Caco-2 (cell line): Measurements from ENCODE around the gene CIB2. TPM values are rescaled to one million over a fixed set of nuclear protein-coding genes. Genes with fewer than 3 reads are reported as not detected.

Experiments
- BruUV-seq: library from RNA; stranded (reverse); fragments of 400-500 nt; replicated peaks from 2 replicates; lab custom pipeline; 2021; lab: Mats Ljungman, UMichigan
- CTCF ChIA-PET: fragments of 300-600 bp; sonication (Branson Sonifier 250); formaldehyde crosslinking; loops from one replicate; lab custom pipeline; 2022; ENCODE audit warnings: antibody characterized with exemption; lab: Charles Lee
- POLR2A ChIA-PET: fragments of 300-600 bp; sonication (Branson Sonifier 250); formaldehyde crosslinking; loops from one replicate; lab custom pipeline; 2022; ENCODE audit warnings: antibody characterized with exemption; lab: Charles Lee
- DNase-seq, 2 experiments: peaks; one replicate each; pipeline versions ENCODE4 v3.0.0 to v3.0.0-alpha.2; 2020 to 2022
- H3K27me3 ChIP-seq: replicated peaks from 2 replicates; pipeline ENCODE4 v1.6.0; 2011; ENCODE audit warnings: low read length; ENCODE audit not compliant: control insufficient read depth, insufficient read depth
- H3K36me3 ChIP-seq: 2 replicates; pipeline ENCODE4 v1.5.1; 2011; ENCODE audit warnings: low read length; ENCODE audit not compliant: control insufficient read depth, insufficient read depth
- H3K4me1 ChIP-seq: fragments of 250-450 bp; sonication (Bioruptor Pico); 2 replicates; pipeline ENCODE4 v1.5.1; 2020; ENCODE audit warnings: mild to moderate bottlenecking
- H3K4me3 ChIP-seq: 2 replicates; pipeline ENCODE4 v1.5.1; 2011; ENCODE audit warnings: low read depth, mild to moderate bottlenecking, control low read depth, low read length
- H3K9me3 ChIP-seq: fragments of 250-450 bp; sonication (Bioruptor Pico); 2 replicates; pipeline ENCODE4 v1.5.1; 2020; ENCODE audit warnings: mild to moderate bottlenecking, moderate library complexity
- H3K27ac Mint-ChIP-seq: one replicate; pipeline ENCODE4 v1.8.0; 2022; ENCODE audit warnings: mixed read lengths; ENCODE audit not compliant: unreplicated experiment
- H3K27me3 Mint-ChIP-seq: one replicate; pipeline ENCODE4 v1.8.0; 2022; ENCODE audit warnings: mixed read lengths; ENCODE audit not compliant: insufficient read depth, unreplicated experiment
- H3K36me3 Mint-ChIP-seq: one replicate; pipeline ENCODE4 v1.8.0; 2022; ENCODE audit warnings: mild to moderate bottlenecking, mixed read lengths; ENCODE audit not compliant: insufficient read depth, unreplicated experiment
- H3K4me1 Mint-ChIP-seq: one replicate; pipeline ENCODE4 v1.8.0; 2022; ENCODE audit warnings: low read depth, mixed read lengths; ENCODE audit not compliant: unreplicated experiment
- H3K4me3 Mint-ChIP-seq: one replicate; pipeline ENCODE4 v1.8.0; 2022; ENCODE audit warnings: mild to moderate bottlenecking, moderate library complexity, mixed read lengths; ENCODE audit not compliant: unreplicated experiment
- H3K9me3 Mint-ChIP-seq: one replicate; pipeline ENCODE4 v1.8.0; 2022; ENCODE audit warnings: mixed read lengths; ENCODE audit not compliant: unreplicated experiment
- intact Hi-C: fragments of 100-400 bp; cut with micrococcal nuclease; formaldehyde crosslinking; loops from one replicate; pipeline ENCODE4 v1.10.0; 2022; ENCODE audit not compliant: unreplicated experiment
- total RNA-seq: library from RNA; stranded (reverse); gene quantifications from 2 replicates; pipeline ENCODE4 v1.2.3, GENCODE V29; 2022
- TF ChIP-seq, protein P1 (sequence below), 2 experiments: fragments of 200-600 bp in 1 of 2; IDR thresholded peaks; 1 replicate in 1 of 2; 2 replicates in 1 of 2; pipeline versions ENCODE4 v1.5.1 to v1.8.0; 2011 to 2022; ENCODE audit warnings: antibody characterized with exemption in 1 of 2, control low read depth in 1 of 2, inconsistent platforms in 1 of 2, low read depth in 1 of 2, low read length in 1 of 2, mild to moderate bottlenecking in 1 of 2, moderate library complexity in 1 of 2; ENCODE audit not compliant: insufficient read depth in 1 of 2, severe bottlenecking in 1 of 2, unreplicated experiment in 1 of 2

Gene CIB2
- total RNA-seq, 1 experiment from 2014 or later, result 0.75 TPM

DNA sequence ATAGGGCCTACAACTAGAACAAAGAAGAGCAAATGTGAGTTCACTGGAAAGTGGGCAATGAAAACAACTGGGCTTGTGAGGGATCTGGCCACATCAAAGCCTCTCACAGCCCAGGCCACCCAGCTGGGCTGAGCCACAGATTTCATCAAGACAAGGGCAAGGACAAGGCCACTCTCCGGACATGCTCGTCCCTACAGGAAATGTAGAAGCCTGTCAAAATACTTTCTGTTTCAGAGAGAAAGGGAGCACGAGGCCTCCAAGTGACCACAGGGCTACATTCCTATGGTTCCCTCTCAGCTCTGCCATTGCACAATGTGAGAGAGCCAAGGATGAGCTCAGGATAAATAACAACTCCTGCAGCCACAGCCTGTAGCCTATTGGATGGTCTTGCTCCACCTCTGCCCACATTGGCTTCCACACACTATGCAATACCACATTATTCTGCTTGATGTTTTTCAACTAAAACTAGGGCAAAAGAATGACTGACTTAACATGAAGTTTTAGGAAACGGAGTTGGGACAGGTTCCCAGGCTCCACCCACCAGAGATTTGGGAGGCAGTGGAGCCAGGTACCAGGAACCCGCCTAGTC, 65.9 kb downstream of the CIB2 start:
- POLR2A ChIA-PET, result interaction anchor here (0.6 kb wide), 1 partner anchor 373 kb away, joined by 6 read pairs; no protein-coding TSS in a partner anchor
- intact Hi-C loops, result no loop called here
- CTCF ChIA-PET, result interaction anchor here (0.6 to 1.0 kb wide), 3 partner anchors 9 to 177 kb away, joined by 3 to 5 read pairs (median 4); no protein-coding TSS in a partner anchor
- Mint-ChIP-seq H3K27ac (no peak overlapping the region), H3K9me3 (no peaks in the 10 kb centered on the region), H3K4me3 (no peak overlapping the region), H3K4me1 (peaks cover 6% of the 10 kb centered on the region), H3K36me3 (no peaks in the 10 kb centered on the region), H3K27me3 (no peaks in the 10 kb centered on the region)
- no peaks in the 10 kb centered on the region for H3K9me3 ChIP-seq
- DNase-seq, result peak in 1 of 2 experiments; percentile 31
- no peaks in the 10 kb centered on the region for H3K36me3 ChIP-seq
- TF ChIP-seq, protein P1, sequence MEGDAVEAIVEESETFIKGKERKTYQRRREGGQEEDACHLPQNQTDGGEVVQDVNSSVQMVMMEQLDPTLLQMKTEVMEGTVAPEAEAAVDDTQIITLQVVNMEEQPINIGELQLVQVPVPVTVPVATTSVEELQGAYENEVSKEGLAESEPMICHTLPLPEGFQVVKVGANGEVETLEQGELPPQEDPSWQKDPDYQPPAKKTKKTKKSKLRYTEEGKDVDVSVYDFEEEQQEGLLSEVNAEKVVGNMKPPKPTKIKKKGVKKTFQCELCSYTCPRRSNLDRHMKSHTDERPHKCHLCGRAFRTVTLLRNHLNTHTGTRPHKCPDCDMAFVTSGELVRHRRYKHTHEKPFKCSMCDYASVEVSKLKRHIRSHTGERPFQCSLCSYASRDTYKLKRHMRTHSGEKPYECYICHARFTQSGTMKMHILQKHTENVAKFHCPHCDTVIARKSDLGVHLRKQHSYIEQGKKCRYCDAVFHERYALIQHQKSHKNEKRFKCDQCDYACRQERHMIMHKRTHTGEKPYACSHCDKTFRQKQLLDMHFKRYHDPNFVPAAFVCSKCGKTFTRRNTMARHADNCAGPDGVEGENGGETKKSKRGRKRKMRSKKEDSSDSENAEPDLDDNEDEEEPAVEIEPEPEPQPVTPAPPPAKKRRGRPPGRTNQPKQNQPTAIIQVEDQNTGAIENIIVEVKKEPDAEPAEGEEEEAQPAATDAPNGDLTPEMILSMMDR (IDR thresholded peaks at IDR 0.05; ENCODE audit: insufficient read depth in 1 of 2, low read depth in 1 of 2, low read length in 1 of 2, severe bottlenecking in 1 of 2, unreplicated experiment in 1 of 2), result no peak
- no peaks in the 10 kb centered on the region for H3K27me3 ChIP-seq
- no TSS peak for BruUV-seq
- H3K4me3 ChIP-seq, result no peak overlapping the region
- H3K4me1 ChIP-seq, result peaks cover 22% of the 10 kb centered on the region; the same call in 1 of the 2 replicates

DNA sequence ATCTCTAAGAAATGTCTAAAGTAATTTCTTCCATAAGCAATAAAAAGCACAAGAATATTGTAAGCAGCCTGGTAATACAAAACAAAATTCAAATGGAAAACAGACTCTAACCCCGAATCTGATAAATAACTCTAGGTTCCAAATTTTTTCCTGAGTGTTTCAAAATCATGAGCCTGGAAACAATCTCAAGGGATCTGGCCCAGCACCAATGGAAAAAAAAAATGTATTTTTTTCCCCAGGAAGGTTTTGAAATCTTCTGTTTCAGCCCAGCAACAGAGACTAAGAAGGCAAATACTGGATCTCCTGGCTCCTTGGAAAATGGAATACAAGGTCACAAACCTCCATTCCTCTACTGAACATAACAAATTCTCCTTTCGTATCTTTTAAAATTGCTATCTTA, 66.7 kb downstream of the CIB2 start:
- CTCF ChIA-PET, result no interaction called here
- Histone ChIP-seq H3K36me3 (no peaks in the 10 kb centered on the region), H3K27me3 (no peaks in the 10 kb centered on the region), H3K4me1 (peaks cover 22% of the 10 kb centered on the region; the same call in 1 of the 2 replicates), H3K4me3 (no peak overlapping the region), H3K9me3 (no peaks in the 10 kb centered on the region)
- TF ChIP-seq, protein P1 (IDR thresholded peaks at IDR 0.05; ENCODE audit: insufficient read depth in 1 of 2, low read depth in 1 of 2, low read length in 1 of 2, severe bottlenecking in 1 of 2, unreplicated experiment in 1 of 2), result no peak
- peaks cover 6% of the 10 kb centered on the region for H3K4me1 Mint-ChIP-seq
- no peak overlapping the region for H3K4me3 Mint-ChIP-seq
- H3K36me3 Mint-ChIP-seq, result no peaks in the 10 kb centered on the region
- intact Hi-C loops, result no loop called here
- DNase-seq, result no peak
- H3K9me3 Mint-ChIP-seq, result no peaks in the 10 kb centered on the region
- BruUV-seq, result no TSS peak
- H3K27me3 Mint-ChIP-seq, result no peaks in the 10 kb centered on the region
- POLR2A ChIA-PET, result no interaction called here
- no peak overlapping the region for H3K27ac Mint-ChIP-seq

DNA sequence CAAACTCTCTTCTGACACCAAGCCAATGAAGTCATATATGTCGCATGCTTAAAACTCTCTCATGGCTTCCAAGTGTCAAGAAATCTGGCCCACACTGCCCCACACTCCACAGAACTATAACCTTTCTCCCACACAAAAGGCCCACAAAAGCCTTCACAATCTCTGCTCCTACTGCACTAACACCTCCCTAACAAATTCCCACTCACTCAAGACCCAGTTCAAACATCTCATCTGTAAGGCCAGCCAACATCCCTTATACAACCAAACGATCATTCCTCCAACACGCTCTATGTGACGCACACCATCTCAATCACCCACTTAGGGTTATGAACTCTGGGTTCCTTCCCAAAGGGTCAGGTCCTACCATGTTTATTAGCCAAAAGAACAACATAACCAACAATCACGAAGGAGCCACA, 67.3 kb downstream of the CIB2 start:
- Mint-ChIP-seq H3K27me3 (no peaks in the 10 kb centered on the region), H3K9me3 (no peaks in the 10 kb centered on the region), H3K4me1 (peaks cover 6% of the 10 kb centered on the region), H3K4me3 (no peak overlapping the region), H3K36me3 (no peaks in the 10 kb centered on the region), H3K27ac (no peak overlapping the region)
- no peak for DNase-seq
- H3K9me3 ChIP-seq, result no peaks in the 10 kb centered on the region
- no TSS peak for BruUV-seq
- no peak overlapping the region for H3K4me3 ChIP-seq
- peaks cover 22% of the 10 kb centered on the region; the same call in 1 of the 2 replicates for H3K4me1 ChIP-seq
- no peaks in the 10 kb centered on the region for H3K36me3 ChIP-seq
- CTCF ChIA-PET, result interaction anchor here (0.6 kb wide), 1 partner anchor 9 kb away, joined by 3 read pairs; no protein-coding TSS in a partner anchor
- TF ChIP-seq, protein P1 (IDR thresholded peaks at IDR 0.05; ENCODE audit: insufficient read depth in 1 of 2, low read depth in 1 of 2, low read length in 1 of 2, severe bottlenecking in 1 of 2, unreplicated experiment in 1 of 2), result no peak
- no peaks in the 10 kb centered on the region for H3K27me3 ChIP-seq
- POLR2A ChIA-PET, result no interaction called here
- intact Hi-C loops, result no loop called here
